T-helper 1 cell (primary cell): Measurements from ENCODE around the gene FCER2.

Experiments
- DNase-seq, 5 donors: peaks; one replicate each; pipeline ENCODE4 v3.0.0-alpha.2; 2012 to 2020

FCER2 gene

GRCh38 chr19:7676376-7676775 is 25.6 kb downstream of the FCER2 start:
- DNase-seq, result no peak

DNA sequence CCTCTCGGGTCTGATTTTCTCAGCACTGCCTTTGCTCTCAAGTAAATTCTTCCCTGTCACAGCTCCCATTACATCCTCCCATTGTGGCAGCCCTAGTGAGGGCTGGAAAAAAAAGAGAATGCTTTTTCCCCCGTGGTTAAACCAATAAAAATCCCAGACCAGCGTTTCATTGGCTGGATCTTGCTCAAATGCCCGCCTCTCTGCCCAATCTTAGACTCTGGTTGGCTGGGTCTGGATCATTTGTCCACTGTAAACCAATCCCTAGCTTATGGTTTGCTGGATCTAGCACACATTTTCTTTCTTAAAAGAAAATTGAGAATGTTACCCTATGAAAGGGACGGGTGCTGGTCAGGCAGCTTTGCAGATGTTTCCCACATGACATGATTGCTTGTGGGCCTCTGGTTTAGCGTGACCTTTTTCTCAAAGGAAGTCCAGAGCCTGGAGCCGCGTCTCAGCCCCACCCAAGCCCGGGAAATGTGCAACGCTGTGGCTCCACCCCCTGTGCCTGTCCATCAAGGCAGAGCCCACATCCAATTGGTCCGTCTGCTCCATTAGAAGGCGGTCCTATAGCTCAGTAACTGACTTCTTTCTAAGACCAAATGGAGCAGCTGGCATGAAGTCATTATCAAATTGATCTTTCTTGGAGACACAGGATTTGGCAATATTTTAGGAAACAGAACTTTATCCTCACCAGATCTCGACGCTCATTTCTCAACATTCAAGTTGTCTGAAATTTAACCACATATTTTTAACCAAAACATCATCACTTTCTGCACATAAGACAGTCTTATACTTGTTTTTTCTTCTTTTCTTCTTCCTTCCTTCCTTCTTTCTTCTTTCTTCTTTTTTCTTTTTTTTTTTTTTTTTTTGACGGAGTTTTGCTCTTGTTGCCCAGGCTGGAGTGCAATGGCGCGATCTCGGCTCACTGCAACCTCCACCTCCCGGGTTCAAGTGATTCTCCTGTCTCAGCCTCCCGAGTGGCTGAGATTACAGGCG is 27.6 kb downstream of the FCER2 start:
- DNase-seq, result peak in 1 of 5 donors; percentile 45

DNA sequence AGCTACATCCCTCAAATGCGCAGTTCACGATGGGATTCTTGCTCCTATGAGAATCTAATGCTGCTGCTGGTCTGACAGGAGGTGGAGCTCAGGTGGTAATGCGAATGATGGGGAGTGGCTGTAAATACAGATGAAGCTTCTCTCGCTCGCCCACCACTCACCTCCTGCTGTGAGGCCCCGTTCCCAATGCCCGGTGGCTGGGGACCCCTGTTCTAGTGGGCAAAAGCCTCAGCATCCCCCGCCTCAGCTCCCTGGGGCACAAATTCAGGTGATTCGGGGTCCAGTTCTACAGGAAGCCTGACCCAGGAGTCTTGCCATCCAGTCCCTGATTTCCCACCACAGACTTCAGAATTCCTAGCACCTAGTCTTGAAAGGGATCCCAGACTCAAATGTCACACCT is 29.4 kb downstream of the FCER2 start:
- no peak for DNase-seq

DNA sequence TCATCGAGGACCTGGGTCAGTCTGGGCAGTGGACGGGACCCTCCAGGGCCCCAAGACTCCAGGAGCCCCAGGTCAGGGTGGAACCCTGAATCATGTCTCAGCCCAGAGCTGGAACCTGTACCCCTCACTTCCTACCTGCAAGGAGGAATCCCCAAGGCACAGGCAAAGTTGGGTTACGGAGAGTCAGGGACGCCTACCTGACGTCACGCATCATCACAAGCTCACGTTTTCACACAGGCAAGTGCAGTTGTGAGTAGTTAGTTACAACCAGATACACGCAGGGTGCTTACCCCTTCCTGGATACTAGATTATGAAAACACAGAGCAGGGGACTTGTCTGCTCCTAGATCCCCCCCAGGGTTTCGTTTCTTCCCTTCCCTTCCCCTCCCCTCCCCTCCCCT is 31.1 kb downstream of the FCER2 start:
- no peak for DNase-seq

- peak in 1 of 5 donors; percentile 24 for DNase-seq
Measured at GRCh38 chr19:7670150-7670783, 31.7 kb downstream of the FCER2 start.

- DNase-seq, result no peak
Measured at GRCh38 chr19:7669641-7670040, 32.3 kb downstream of the FCER2 start.

DNA sequence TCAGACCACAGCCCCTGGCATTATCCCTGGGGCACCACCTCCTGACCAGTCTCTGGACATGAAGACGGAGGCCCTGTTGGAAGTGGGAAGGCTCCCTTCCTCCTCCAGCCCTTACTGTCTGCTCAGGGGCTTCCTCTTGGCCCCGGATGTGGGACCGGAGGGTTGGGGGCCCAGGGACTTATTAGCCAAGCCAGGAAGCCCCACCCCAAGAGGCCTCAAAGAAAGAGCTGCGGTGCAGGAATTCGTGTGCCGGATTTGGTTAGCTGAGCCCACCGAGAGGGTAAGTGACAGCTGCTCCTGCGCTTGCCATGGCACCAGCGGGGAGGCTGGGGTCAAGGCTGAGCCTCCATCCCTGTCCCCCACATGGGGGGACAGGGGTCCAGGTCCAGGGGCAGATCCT is 33.1 kb downstream of the FCER2 start, which contains the start of gene RETN:
TSS of gene RETN (plus strand) at position 208 of the 400 bp plus-strand sequence. CDS start 278 bp downstream, outside the sequence.
- DNase-seq, result no peak

DNA sequence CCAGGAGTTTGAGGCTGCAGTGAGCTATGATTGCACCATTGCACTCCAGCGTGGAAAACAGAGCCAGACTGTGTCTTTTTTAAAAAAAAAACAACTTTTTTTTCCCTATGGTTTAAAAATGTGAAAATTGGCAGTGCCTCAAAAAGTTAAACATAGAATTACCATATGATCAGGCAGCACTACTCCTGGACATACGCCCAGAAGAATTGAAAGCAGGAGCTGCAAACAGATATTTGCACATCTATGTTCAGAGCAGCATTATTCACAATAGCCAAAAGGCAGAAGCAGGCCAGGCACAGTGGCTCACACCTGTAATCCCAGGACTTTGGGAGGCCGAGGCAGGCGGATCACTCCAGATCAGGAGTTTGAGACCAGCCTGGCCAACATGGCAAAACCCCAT is 36.9 kb downstream of the FCER2 start:
- DNase-seq, result no peak

DNA sequence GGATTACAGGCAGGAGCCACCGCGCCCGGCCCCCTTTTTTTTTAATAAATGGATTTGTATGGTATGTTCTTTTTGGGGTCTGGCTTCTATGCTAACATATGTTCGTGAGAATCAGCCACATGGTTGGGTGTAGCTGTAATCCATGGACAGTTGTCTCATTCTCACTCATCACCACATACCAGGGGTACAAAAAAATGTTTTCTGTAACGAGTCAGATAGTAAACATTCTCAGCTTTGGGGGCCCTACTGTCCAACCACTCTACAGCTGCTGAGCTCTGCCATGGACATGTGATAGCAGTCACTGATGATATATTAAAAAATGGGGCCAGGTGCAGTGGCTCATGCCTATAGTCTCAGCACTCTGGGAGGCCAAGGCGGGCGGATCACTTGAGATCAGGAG is 38.2 kb downstream of the FCER2 start:
- no peak for DNase-seq

- DNase-seq, result no peak
Measured at GRCh38 chr19:7662657-7663056, 39.3 kb downstream of the FCER2 start.

DNA sequence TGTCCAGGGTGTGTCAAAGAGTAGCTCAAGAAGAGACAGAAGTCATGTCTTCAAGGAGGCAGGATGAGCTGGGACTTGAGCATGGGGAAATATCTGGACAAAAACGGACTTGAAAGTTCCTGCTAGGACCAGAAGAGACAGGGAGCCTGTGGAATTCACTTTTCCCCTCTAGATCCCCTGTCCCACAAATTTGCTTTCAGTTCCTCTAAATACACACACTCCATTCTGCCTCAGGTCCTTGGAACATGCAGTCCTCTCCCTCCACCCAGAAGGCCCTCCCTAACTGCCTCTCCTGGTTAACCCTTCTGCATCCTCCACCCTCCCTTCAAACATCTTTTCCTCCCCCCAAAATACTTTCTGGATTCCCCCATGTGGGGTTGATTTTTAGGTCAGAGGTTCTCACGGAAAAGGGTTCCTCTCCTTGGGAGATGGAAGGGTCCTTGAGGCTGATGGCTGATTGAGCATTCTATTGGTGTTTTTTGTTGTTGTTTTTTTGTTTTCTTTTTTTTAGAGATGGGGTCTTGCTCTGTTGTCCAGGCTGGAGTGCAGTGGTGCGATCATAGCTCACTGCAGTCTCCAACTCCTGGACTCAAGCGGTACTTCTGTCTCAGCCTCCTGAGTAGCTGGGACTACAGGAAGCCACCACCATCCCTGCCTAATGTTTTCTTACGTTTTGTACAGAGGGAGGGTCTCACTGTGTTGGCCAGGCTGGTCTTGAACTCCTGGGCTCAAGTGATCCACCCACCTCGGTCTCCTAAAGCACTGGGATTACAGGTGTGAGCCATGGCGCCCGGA is 40.0 kb downstream of the FCER2 start:
- no peak for DNase-seq

- DNase-seq, result peak in 2 of 5 donors; percentile 34 to 81
Measured at GRCh38 chr19:7658219-7658686, 43.7 kb downstream of the FCER2 start.

DNA sequence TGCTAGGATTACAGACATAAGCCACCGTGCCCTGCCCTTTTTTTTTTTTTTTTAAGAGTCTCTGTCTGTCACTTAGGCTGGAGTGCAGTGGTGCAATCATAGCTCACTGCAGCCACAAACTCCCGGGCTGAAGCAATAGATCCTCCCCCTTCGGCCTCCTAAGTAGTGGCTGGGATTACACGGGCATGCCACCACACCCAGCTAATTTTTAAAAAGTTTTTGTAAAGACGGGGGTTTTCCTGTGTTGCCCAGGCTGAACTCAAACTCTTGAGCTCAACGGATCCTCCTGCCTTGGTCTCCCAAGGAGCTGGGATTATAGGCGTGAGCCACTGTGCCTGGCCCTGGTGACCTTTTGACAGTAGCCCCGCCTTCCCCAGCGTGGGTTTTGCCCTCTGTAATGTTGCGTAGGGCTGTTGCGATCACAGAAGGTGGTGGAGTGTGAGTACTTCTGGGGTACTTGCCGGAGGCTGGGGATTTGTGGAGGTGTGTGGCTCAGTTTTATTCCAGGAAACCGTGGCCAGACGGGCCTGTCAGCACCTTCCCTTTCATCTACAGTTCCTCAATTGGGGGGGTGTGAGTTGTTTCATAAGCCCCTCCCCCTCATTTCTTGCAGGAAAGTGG is 44.7 kb downstream of the FCER2 start:
- peak in 1 of 5 donors; percentile 23 for DNase-seq

- DNase-seq, result no peak
Measured at GRCh38 chr19:7655581-7655980, 46.4 kb downstream of the FCER2 start.

DNA sequence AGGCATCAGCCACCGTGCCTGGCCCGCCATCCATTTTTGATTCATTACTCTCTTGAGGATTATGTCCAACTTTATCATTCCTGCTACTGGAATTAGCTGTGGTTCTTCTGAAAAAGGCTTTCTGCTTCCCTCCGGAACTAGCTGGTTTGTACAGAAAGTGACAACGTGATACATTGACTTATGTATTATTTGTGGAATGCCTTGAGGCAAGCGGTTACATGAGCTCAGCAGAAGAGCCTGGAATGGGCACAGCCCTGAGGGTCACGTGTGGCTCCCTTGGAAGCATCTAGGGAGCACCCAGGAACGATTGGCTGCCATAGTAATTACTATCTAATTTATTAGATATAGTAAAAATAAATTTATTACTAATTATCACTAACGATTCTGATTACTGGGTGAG is 47.5 kb downstream of the FCER2 start:
- DNase-seq, result no peak

GRCh38 chr19:7652061-7652641 is 49.8 kb downstream of the FCER2 start:
- DNase-seq, result peak; percentile 70 to 86 (median 82)

- no peak for DNase-seq
Measured at GRCh38 chr19:7650148-7650547, 51.8 kb downstream of the FCER2 start.

DNA sequence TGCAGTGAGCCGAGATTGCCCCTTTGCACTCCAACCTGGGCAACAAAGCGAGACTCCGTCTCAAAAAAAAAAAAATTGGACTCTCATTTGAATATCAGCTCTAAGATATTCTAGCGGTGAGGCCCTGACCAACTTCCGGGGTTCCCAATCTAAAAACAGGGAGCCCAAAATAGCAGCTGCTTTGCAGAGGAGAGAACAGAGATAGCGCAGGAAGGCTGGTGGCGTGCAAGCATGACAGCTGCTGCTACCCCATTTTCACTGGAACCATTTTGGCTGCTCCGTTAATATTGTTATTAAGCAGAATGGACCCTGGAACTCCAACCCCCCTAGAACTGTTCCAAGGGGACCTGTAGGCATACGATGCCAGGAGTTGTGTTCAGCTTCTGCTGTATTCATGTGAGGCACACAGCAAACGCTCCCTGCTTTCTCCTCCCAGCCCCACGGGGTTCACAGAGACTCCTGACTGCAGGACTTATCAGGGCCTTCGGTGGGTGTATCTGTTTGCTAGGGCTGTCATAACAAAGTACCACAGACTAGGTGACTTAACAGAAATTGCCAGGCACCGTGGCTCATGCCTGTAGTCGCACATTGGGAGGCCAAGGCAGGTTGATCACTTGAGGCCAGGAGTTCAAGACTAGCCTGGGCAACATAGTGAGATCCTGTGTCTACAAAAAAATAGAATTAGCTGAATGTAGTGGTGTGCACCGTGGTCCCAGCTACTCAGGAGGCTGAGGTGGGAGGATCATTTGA is 53.5 kb downstream of the FCER2 start:
- no peak for DNase-seq

DNA sequence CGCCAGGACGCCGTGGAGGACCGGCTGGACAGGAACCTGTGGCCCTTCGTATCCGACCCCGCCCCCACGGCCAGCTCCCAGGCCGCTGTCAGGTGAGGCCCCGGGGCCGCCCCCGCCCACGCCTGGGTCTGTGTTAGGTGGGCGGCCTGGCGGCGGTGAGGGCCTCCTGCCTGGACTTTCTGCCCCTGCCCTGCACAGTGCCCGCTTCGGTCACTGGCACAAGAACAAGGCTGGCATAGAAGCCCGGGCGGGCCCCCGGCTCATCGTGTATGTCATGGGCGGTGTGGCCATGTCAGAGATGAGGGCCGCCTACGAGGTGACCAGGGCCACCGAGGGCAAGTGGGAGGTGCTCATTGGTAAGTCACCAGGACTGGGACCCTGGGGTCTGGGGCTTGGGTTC is 54.8 kb downstream of the FCER2 start:
- no peak for DNase-seq

- DNase-seq, result no peak
Measured at GRCh38 chr19:7646426-7646700, 55.6 kb downstream of the FCER2 start.

DNA sequence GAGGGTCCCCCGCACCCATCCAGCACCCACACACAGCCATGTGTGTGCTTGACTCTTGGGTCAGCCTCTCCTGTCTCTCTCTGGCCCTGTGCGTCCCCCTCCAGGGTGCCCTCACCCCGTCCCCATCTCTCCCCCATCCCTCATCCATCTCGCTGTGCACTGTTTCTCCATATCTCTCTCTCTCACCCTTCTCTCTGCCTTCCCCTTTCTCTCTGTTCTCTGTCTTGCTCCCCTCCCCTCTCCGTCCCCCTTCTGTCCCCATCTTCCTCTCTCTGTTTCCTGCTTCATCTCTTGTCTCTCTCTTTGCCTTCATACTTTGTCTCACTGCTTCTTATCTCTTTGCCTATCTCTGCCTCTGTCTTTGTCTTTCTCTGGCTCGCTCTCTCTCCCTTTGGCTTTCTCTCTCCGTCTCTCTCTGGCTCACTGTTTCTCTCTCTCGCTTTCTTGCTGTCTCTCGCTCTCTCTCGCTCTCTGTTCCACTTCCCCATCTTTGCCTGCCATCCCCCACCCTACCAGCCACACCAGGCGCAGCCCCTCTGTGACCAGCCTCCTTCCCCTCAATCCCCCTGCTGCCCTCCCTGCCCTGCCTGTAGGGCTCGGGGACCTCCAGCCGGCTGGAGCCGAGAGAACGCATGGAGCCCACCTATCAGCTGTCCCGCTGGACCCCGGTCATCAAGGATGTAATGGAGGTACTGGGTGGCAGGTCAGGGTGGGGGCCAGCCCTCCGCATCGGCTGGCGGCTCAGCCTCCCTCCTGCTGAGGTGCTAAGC is 56.1 kb downstream of the FCER2 start:
- no peak for DNase-seq
